ENCODE data around the gene TSPAN10. TPM values are rescaled to one million over a fixed set of nuclear protein-coding genes. Genes with fewer than 3 reads are reported as not detected.

TSPAN10 gene
- total and polyA plus RNA-seq, 4 donors, result 0.17 to 0.84 (median 0.29) TPM

GRCh38 chr17:81665205-81666091, 28.5 kb downstream of the TSPAN10 start:
- Histone ChIP-seq H3K36me3 (ENCODE audit: control insufficient read depth in 4 of 4, insufficient read depth in 3 of 4, low read depth in 1 of 4, low read length in 3 of 4) (peaks cover 0 to 10% (median 5%) of the 10 kb centered on the region in 4 donors), H3K4me1 (ENCODE audit: control insufficient read depth in 4 of 4, insufficient read depth in 4 of 4, low read length in 3 of 4) (peaks cover 11 to 25% (median 18%) of the 10 kb centered on the region in 4 donors), H3K9me3 (ENCODE audit: control insufficient read depth in 4 of 4, low read length in 3 of 4) (no peaks in the 10 kb centered on the region), H3K27me3 (ENCODE audit: control insufficient read depth in 4 of 4, insufficient read depth in 4 of 4, low read length in 3 of 4) (no peaks in the 10 kb centered on the region), H3K27ac (ENCODE audit: low read depth in 1 of 2, low read length in 2 of 2) (peak overlapping the region in 1 of 2 donors; percentile 81), H3K4me3 (ENCODE audit: low read depth in 1 of 3, low read length in 3 of 3) (peak overlapping the region; percentile 85 to 91 (median 89)), H3K9ac (ENCODE audit: low read depth in 1 of 2, low read length in 2 of 2) (peak overlapping the region; percentile 2 to 95)
- no peak for DNase-seq (ENCODE audit: low spot score)
- TF ChIP-seq FOXA2 (IDR thresholded peaks at IDR 0.05), result no peak
- no peak for TF ChIP-seq GABPA (IDR thresholded peaks at IDR 0.05 in 1 of 2, conservative IDR thresholded peaks at IDR 0.05 in 1 of 2)
- no peak for TF ChIP-seq ZBTB33 (IDR thresholded peaks at IDR 0.05)
- no peak for TF ChIP-seq EGR1 (IDR thresholded peaks at IDR 0.05; ENCODE audit: low read depth in 2 of 2)
- peak; percentile 38 for TF ChIP-seq YY1 (IDR thresholded peaks at IDR 0.05)
- 68% methylated on average over 30 of the region's 30 CpGs for WGBS

GRCh38 chr17:81666092-81666341, 29.0 kb downstream of the TSPAN10 start:
- peak overlapping the region; percentile 85 to 91 (median 89) for H3K4me3 ChIP-seq (ENCODE audit: low read depth in 1 of 3, low read length in 3 of 3)
- WGBS, result under 1% methylated on average over 16 of the region's 16 CpGs
- TF ChIP-seq HNF4A (conservative IDR thresholded peaks at IDR 0.05) (no peak), CTCF (IDR thresholded peaks at IDR 0.05; ENCODE audit: low read depth, low read length, missing input control) (no peak), ZBTB33 (IDR thresholded peaks at IDR 0.05) (no peak), TAF1 (conservative IDR thresholded peaks at IDR 0.05) (no peak), SP1 (IDR thresholded peaks at IDR 0.05) (no peak), FOXA2 (IDR thresholded peaks at IDR 0.05) (no peak), EGR1 (IDR thresholded peaks at IDR 0.05; ENCODE audit: low read depth in 2 of 2) (no peak), JUND (IDR thresholded peaks at IDR 0.05) (no peak), REST (IDR thresholded peaks at IDR 0.05) (no peak), ATF3 (IDR thresholded peaks at IDR 0.05) (no peak), MAX (IDR thresholded peaks at IDR 0.05) (no peak), YY1 (IDR thresholded peaks at IDR 0.05) (no peak), HNF4G (IDR thresholded peaks at IDR 0.05) (no peak)
- no peaks in the 10 kb centered on the region for H3K9me3 ChIP-seq (ENCODE audit: control insufficient read depth in 4 of 4, low read length in 3 of 4)
- no peak for DNase-seq (ENCODE audit: low spot score)
- H3K4me1 ChIP-seq (ENCODE audit: control insufficient read depth in 4 of 4, insufficient read depth in 4 of 4, low read length in 3 of 4), result peaks cover 11 to 25% (median 18%) of the 10 kb centered on the region in 4 donors
- no peaks in the 10 kb centered on the region for H3K27me3 ChIP-seq (ENCODE audit: control insufficient read depth in 4 of 4, insufficient read depth in 4 of 4, low read length in 3 of 4)
- H3K36me3 ChIP-seq (ENCODE audit: control insufficient read depth in 4 of 4, insufficient read depth in 3 of 4, low read depth in 1 of 4, low read length in 3 of 4), result peaks cover 0 to 13% (median 6%) of the 10 kb centered on the region in 4 donors
- H3K9ac ChIP-seq (ENCODE audit: low read depth in 1 of 2, low read length in 2 of 2), result peak overlapping the region; percentile 2 to 95
- peak overlapping the region; percentile 49 to 81 for H3K27ac ChIP-seq (ENCODE audit: low read depth in 1 of 2, low read length in 2 of 2)

Data from liver (tissue), 9 donors.